Measurements from ENCODE around the gene HTT. TPM values are rescaled to one million over a fixed set of nuclear protein-coding genes. Genes with fewer than 3 reads are reported as not detected.

Gene HTT
- total and polyA plus RNA-seq, 2 of the 8 experiments (the other 6 are each of a cell fraction or from before 2014, with no cell fraction given) = 24.0 to 71.0 TPM

DNA sequence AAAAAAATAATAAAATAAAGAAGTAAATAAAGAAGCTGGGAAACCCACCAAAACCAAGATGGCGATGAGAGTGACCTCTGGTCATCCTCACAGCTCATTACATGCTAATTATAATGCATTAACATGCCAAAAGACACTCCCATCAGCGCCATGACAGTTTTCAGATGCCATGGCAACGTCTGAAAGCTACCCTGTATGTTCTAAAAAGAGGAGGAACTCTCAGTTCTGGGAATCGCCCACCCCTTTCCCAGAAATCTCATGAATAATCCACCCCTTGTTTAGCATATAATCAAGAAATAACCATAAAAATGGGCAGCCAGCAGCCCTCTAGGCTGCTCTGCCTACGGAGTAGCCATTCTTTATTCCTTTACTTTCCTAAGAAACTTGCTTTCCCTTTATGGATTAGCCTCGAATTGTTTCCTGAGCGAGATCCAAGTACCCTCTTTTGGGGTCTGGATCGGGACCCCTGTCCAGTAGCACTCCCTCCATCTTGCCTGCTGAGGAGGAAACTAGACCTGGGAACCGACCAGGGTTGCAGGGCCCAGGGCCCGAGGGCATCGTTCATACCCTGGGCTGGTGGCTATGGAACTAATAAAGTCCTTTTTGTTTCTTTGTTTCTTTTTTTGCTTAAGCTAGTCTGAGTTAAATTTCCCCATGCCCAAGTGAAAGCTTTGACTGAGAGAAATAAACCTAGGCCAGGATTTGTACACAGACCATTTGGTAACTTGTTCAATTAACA is 31.0 kb upstream of the HTT start:
- H2BK120ac ChIP-seq (replicated peaks; ENCODE audit: low read depth, low read length) = no peak overlapping the region
- H4K91ac ChIP-seq (replicated peaks; ENCODE audit: insufficient read length, low read length) = no peak overlapping the region
- H3K23ac ChIP-seq (ENCODE audit: insufficient read length) = no peak overlapping the region
- DNase-seq (ENCODE audit: low read depth in 1 of 2, low spot score in 2 of 2) (no peak), FAIRE-seq (no peak)
- no peak overlapping the region for H2AK5ac ChIP-seq (ENCODE audit: low read depth, low read length)
- no peak overlapping the region for H2BK20ac ChIP-seq (ENCODE audit: low read length)
- H3K27ac ChIP-seq (ENCODE audit: low read depth, low read length) = no peak overlapping the region
- no peak overlapping the region for H3K56ac ChIP-seq (replicated peaks; ENCODE audit: insufficient read length, low read depth, low read length)
- no peaks in the 10 kb centered on the region for H3K9me3 ChIP-seq (ENCODE audit: insufficient read depth in 2 of 2, low read depth in 1 of 2, low read length in 1 of 2)
- H3K4ac ChIP-seq (replicated peaks; ENCODE audit: insufficient read length, low read depth, low read length) = no peak overlapping the region
- whole genome bisulfite sequencing, 2 experiments (ENCODE audit: extremely low coverage in 1 of 2, insufficient coverage in 1 of 2, insufficient read length in 1 of 2, insufficient replicate concordance in 2 of 2, low coverage in 1 of 2, low lambda C conversion rate in 2 of 2, missing lambda C conversion rate in 1 of 2) = 88% methylated on average over 11 of the region's 11 CpGs; no CpG with 5 or more reads in 1 of the 2 experiments
- ChIA-PET CTCF (ENCODE audit: partially characterized antibody) (interaction anchor here (1.1 to 12.5 kb wide), 5 partner anchors 10 to 94 kb away, joined by 3 to 89 read pairs (median 6); no protein-coding TSS in a partner anchor), POLR2A (ENCODE audit: partially characterized antibody) (interaction anchor here (0.8 kb wide), 1 partner anchor 23 kb away, joined by 3 read pairs; no protein-coding TSS in a partner anchor)
- H4K8ac ChIP-seq (ENCODE audit: extremely low read depth, insufficient read depth, low read length) = no peak overlapping the region
- H3K23me2 ChIP-seq (ENCODE audit: low read depth, low read length) = no peaks in the 10 kb centered on the region
- H4K5ac ChIP-seq (ENCODE audit: insufficient read length, low read depth, low read length) = no peak overlapping the region
- H2BK15ac ChIP-seq (ENCODE audit: low read length) = no peak overlapping the region
- no peaks in the 10 kb centered on the region for H3K36me3 ChIP-seq (ENCODE audit: control insufficient read depth in 2 of 4, insufficient read depth in 4 of 4, low read length in 3 of 4)
- no peak overlapping the region for H2AFZ ChIP-seq (ENCODE audit: low read length)
- H3K18ac ChIP-seq (ENCODE audit: extremely low read depth, low read length) = no peak overlapping the region
- H3K4me3 ChIP-seq (ENCODE audit: extremely low read depth in 1 of 4, insufficient read depth in 2 of 4, low read depth in 3 of 4, low read length in 4 of 4) = no peak overlapping the region
- no peak overlapping the region for H2BK5ac ChIP-seq (ENCODE audit: low read depth, low read length)
- H3K79me1 ChIP-seq (ENCODE audit: low read depth, low read length) = no peaks in the 10 kb centered on the region
- no peak overlapping the region for H3K9ac ChIP-seq (replicated peaks in 1 of 4; ENCODE audit: extremely low read depth in 1 of 4, low read depth in 3 of 4, low read length in 3 of 4)
- no peak overlapping the region for H2BK12ac ChIP-seq (ENCODE audit: low read depth, low read length)
- no peaks in the 10 kb centered on the region for H3K79me2 ChIP-seq (ENCODE audit: control insufficient read depth in 1 of 2, insufficient read depth in 2 of 2, low read length in 2 of 2)
- H4K20me1 ChIP-seq (replicated peaks in 1 of 2; ENCODE audit: control insufficient read depth in 1 of 2, insufficient read depth in 2 of 2, low read length in 2 of 2) = no peaks in the 10 kb centered on the region
- H3K4me1 ChIP-seq (replicated peaks in 1 of 4; ENCODE audit: control insufficient read depth in 3 of 4, insufficient read depth in 4 of 4, low read length in 3 of 4) = peaks cover 0 to 5% (median 0%) of the 10 kb centered on the region in 4 experiments; a peak in 4 of 7 replicates
- H3K14ac ChIP-seq (ENCODE audit: insufficient read length) = no peak overlapping the region
- H3K27me3 ChIP-seq (replicated peaks in 1 of 4; ENCODE audit: control insufficient read depth in 3 of 4, extremely low read depth in 1 of 4, insufficient read depth in 3 of 4, low read length in 3 of 4) = peaks cover 0 to 7% (median 2%) of the 10 kb centered on the region in 4 experiments; a peak in 2 of 7 replicates
- no peak overlapping the region for H3K4me2 ChIP-seq (ENCODE audit: insufficient read depth in 1 of 2, low read depth in 2 of 2, low read length in 2 of 2)
- no peak for TF ChIP-seq SP4 (IDR thresholded peaks at IDR 0.05; ENCODE audit: low read length)
- TF ChIP-seq RBBP5 (IDR thresholded peaks at IDR 0.05; ENCODE audit: borderline replicate concordance, low read depth, low read length) = no peak
- TF ChIP-seq NRF1 (IDR thresholded peaks at IDR 0.05; ENCODE audit: low read depth, low read length) = no peak
- TF ChIP-seq CTBP2 (IDR thresholded peaks at IDR 0.05; ENCODE audit: borderline replicate concordance, insufficient read depth, insufficient read length, low read length) = no peak
- TF ChIP-seq HDAC6 (IDR thresholded peaks at IDR 0.05; ENCODE audit: low read depth, low read length) = no peak
- TF ChIP-seq BRCA1 (IDR thresholded peaks at IDR 0.05; ENCODE audit: low read depth, low read length) = no peak
- TF ChIP-seq RFX5 (IDR thresholded peaks at IDR 0.05; ENCODE audit: borderline replicate concordance, low read depth, low read length) = no peak
- TF ChIP-seq TBP (IDR thresholded peaks at IDR 0.05; ENCODE audit: low read depth, low read length) = no peak
- no peak for TF ChIP-seq EZH2 (IDR thresholded peaks at IDR 0.05; ENCODE audit: low read depth, low read length, severe bottlenecking)
- TF ChIP-seq MAFK (IDR thresholded peaks at IDR 0.05; ENCODE audit: low read depth, low read length) = no peak
- TF ChIP-seq SIX5 (IDR thresholded peaks at IDR 0.05; ENCODE audit: low read depth, low read length) = no peak
- TF ChIP-seq KDM4A (IDR thresholded peaks at IDR 0.05; ENCODE audit: low read depth, low read length, severe bottlenecking) = no peak
- no peak for TF ChIP-seq CBX8 (IDR thresholded peaks at IDR 0.05; ENCODE audit: borderline replicate concordance, low read depth, low read length)
